CD4-positive, CD25-positive, alpha-beta regulatory T cell (primary cell): ENCODE results near the gene LPAR3. TPM values are rescaled to one million over a fixed set of nuclear protein-coding genes. Genes with fewer than 3 reads are reported as not detected.

Experiments used
- ATAC-seq, 2 donors: fragments of 150-1000 bp; cut with Tn5 transposase; one replicate each; pipeline ENCODE4 v1.10.0; 2021; ENCODE audit warnings: low read depth in 2 of 2, moderate number of reproducible peaks in 2 of 2, moderate library complexity in 1 of 2
- DNase-seq, 3 donors: peaks; one replicate each; pipeline versions ENCODE4 v3.0.0 to v3.0.0-alpha.2; 2012 to 2022; ENCODE audit warnings: mixed read lengths in 1 of 3
- H3K27ac ChIP-seq: one replicate; pipeline ENCODE4 v1.7.0; 2013; ENCODE audit warnings: mild to moderate bottlenecking, low read length; ENCODE audit not compliant: insufficient read depth, poor library complexity, severe bottlenecking
- H3K27me3 ChIP-seq: one replicate; pipeline ENCODE4 v1.7.0; 2013; ENCODE audit warnings: low read length; ENCODE audit not compliant: control insufficient read depth, insufficient read depth
- H3K36me3 ChIP-seq: one replicate; pipeline ENCODE4 v1.7.0; 2013; ENCODE audit warnings: mild to moderate bottlenecking, low read length, moderate library complexity; ENCODE audit not compliant: control insufficient read depth, insufficient read depth
- H3K4me1 ChIP-seq: 2 replicates; pipeline ENCODE4 v1.7.0; 2013; ENCODE audit warnings: mild to moderate bottlenecking, low read length; ENCODE audit not compliant: insufficient read depth, control insufficient read depth, poor library complexity, severe bottlenecking
- H3K4me3 ChIP-seq: one replicate; pipeline ENCODE4 v1.7.0; 2013; ENCODE audit warnings: low read depth, mild to moderate bottlenecking, low read length, moderate library complexity
- H3K9me3 ChIP-seq, 2 experiments: 1 replicate in 1 of 2; 2 replicates in 1 of 2; pipeline ENCODE4 v1.7.0; 2013; ENCODE audit warnings: low read length in 2 of 2, mild to moderate bottlenecking in 1 of 2, moderate library complexity in 1 of 2; ENCODE audit not compliant: control insufficient read depth in 2 of 2
- H3K27ac Mint-ChIP-seq, 3 donors: one replicate each; pipeline ENCODE4 v1.8.0; 2020 to 2022; ENCODE audit warnings: mild to moderate bottlenecking in 3 of 3, mixed read lengths in 3 of 3, moderate library complexity in 2 of 3
- H3K27me3 Mint-ChIP-seq: one replicate; pipeline ENCODE4 v1.8.0; 2022; ENCODE audit warnings: mild to moderate bottlenecking, mixed read lengths
- H3K36me3 Mint-ChIP-seq: one replicate; pipeline ENCODE4 v1.8.0; 2020; ENCODE audit warnings: mixed read lengths
- H3K4me1 Mint-ChIP-seq, 4 donors: one replicate each; pipeline ENCODE4 v1.8.0; 2020 to 2022; ENCODE audit warnings: mixed read lengths in 4 of 4, mild to moderate bottlenecking in 1 of 4
- H3K4me3 Mint-ChIP-seq, 4 donors: one replicate each; pipeline ENCODE4 v1.8.0; 2020 to 2022; ENCODE audit warnings: mild to moderate bottlenecking in 4 of 4, mixed read lengths in 4 of 4, moderate library complexity in 3 of 4
- H3K9me3 Mint-ChIP-seq, 7 donors: one replicate each; pipeline ENCODE4 v1.8.0; 2020 to 2022; ENCODE audit warnings: mixed read lengths in 7 of 7, mild to moderate bottlenecking in 3 of 7, moderate library complexity in 2 of 7
- polyA plus RNA-seq, 4 donors: library from polyadenylated mRNA; unstranded; fragments of 300-500 nt; fragmentation: Illumina TruSeq; gene quantifications; one replicate each; pipeline ENCODE4 v1.2.3, GENCODE V29; 2021
- total RNA-seq: library from RNA; stranded (reverse); gene quantifications from one replicate; pipeline ENCODE4 v1.2.3, GENCODE V29; 2022

LPAR3 gene
- total and polyA plus RNA-seq, 5 donors from 2014 or later, result 0.32 TPM; not detected in 4

- Histone ChIP-seq H3K4me3 (no peak overlapping the region), H3K9me3 (no peaks in the 10 kb centered on the region), H3K27me3 (peaks cover 7% of the 10 kb centered on the region), H3K27ac (no peak overlapping the region), H3K36me3 (no peaks in the 10 kb centered on the region), H3K4me1 (no peaks in the 10 kb centered on the region)
- H3K27me3 Mint-ChIP-seq, result peaks cover 11% of the 10 kb centered on the region
- H3K36me3 Mint-ChIP-seq, result no peaks in the 10 kb centered on the region
- no peaks in the 10 kb centered on the region for H3K4me1 Mint-ChIP-seq
- no peak overlapping the region for H3K4me3 Mint-ChIP-seq
- no peak overlapping the region for H3K27ac Mint-ChIP-seq
- H3K9me3 Mint-ChIP-seq, result no peaks in the 10 kb centered on the region
- DNase-seq, result no peak
- no peak for ATAC-seq
Measured at GRCh38 chr1:84809023-84809422, 84.0 kb downstream of the LPAR3 start.

GRCh38 chr1:84803604-84804003 lies 89.4 kb downstream of the LPAR3 start:
- Histone ChIP-seq H3K9me3 (no peaks in the 10 kb centered on the region), H3K27me3 (no peaks in the 10 kb centered on the region), H3K36me3 (no peaks in the 10 kb centered on the region), H3K4me3 (no peak overlapping the region), H3K27ac (no peak overlapping the region), H3K4me1 (no peaks in the 10 kb centered on the region)
- ATAC-seq (no peak), DNase-seq (no peak)
- Mint-ChIP-seq H3K27me3 (peaks cover 21% of the 10 kb centered on the region), H3K9me3 (peaks cover 0 to 2% (median 0%) of the 10 kb centered on the region in 7 donors), H3K27ac (no peak overlapping the region), H3K4me1 (no peaks in the 10 kb centered on the region), H3K4me3 (no peak overlapping the region), H3K36me3 (no peaks in the 10 kb centered on the region)

- DNase-seq, result no peak
- no peaks in the 10 kb centered on the region for H3K36me3 Mint-ChIP-seq
Measured at GRCh38 chr1:84802567-84803232, 90.3 kb downstream of the LPAR3 start.

GRCh38 chr1:84800090-84801073 lies 92.6 kb downstream of the LPAR3 start:
- H3K4me1 Mint-ChIP-seq, result no peaks in the 10 kb centered on the region
- peaks cover 0 to 2% (median 0%) of the 10 kb centered on the region in 7 donors for H3K9me3 Mint-ChIP-seq
- no peaks in the 10 kb centered on the region for H3K36me3 ChIP-seq
- no peak overlapping the region for H3K4me3 Mint-ChIP-seq
- no peaks in the 10 kb centered on the region for H3K4me1 ChIP-seq
- ATAC-seq (no peak), DNase-seq (no peak)
- H3K27me3 ChIP-seq, result peaks cover 2% of the 10 kb centered on the region
- H3K27me3 Mint-ChIP-seq, result peaks cover 15% of the 10 kb centered on the region
- no peaks in the 10 kb centered on the region for H3K36me3 Mint-ChIP-seq
- H3K4me3 ChIP-seq, result no peak overlapping the region
- H3K9me3 ChIP-seq, result no peaks in the 10 kb centered on the region
- no peak overlapping the region for H3K27ac ChIP-seq
- H3K27ac Mint-ChIP-seq, result no peak overlapping the region

More at GRCh38 chr1:84802567-84803232, 90.3 kb downstream of the LPAR3 start:
- Mint-ChIP-seq H3K4me3 (no peak overlapping the region), H3K27me3 (peaks cover 25% of the 10 kb centered on the region), H3K27ac (no peak overlapping the region), H3K4me1 (no peaks in the 10 kb centered on the region), H3K9me3 (peaks cover 0 to 2% (median 0%) of the 10 kb centered on the region in 7 donors)
- no peaks in the 10 kb centered on the region for H3K4me1 ChIP-seq
- no peak overlapping the region for H3K4me3 ChIP-seq
- no peak overlapping the region for H3K27ac ChIP-seq
- no peaks in the 10 kb centered on the region for H3K9me3 ChIP-seq
- H3K36me3 ChIP-seq, result no peaks in the 10 kb centered on the region
- ATAC-seq, result no peak
- no peaks in the 10 kb centered on the region for H3K27me3 ChIP-seq

- peaks cover 2% of the 10 kb centered on the region for H3K27me3 ChIP-seq
- no peaks in the 10 kb centered on the region for H3K36me3 ChIP-seq
- H3K27ac ChIP-seq, result no peak overlapping the region
- Mint-ChIP-seq H3K36me3 (no peaks in the 10 kb centered on the region), H3K9me3 (peaks cover 0 to 2% (median 0%) of the 10 kb centered on the region in 7 donors), H3K4me1 (no peaks in the 10 kb centered on the region), H3K4me3 (no peak overlapping the region), H3K27me3 (peaks cover 15% of the 10 kb centered on the region), H3K27ac (no peak overlapping the region)
- no peak overlapping the region for H3K4me3 ChIP-seq
- H3K9me3 ChIP-seq, result peaks cover 0 to under 1% of the 10 kb centered on the region in 2 experiments
- ATAC-seq (no peak), DNase-seq (no peak)
- no peaks in the 10 kb centered on the region for H3K4me1 ChIP-seq
Measured at GRCh38 chr1:84797603-84798002, 95.4 kb downstream of the LPAR3 start.

GRCh38 chr1:84795966-84796600 lies 96.9 kb downstream of the LPAR3 start:
- H3K36me3 Mint-ChIP-seq, result no peaks in the 10 kb centered on the region

GRCh38 chr1:84795213-84795612 lies 97.8 kb downstream of the LPAR3 start:
- Histone ChIP-seq H3K4me1 (no peaks in the 10 kb centered on the region), H3K9me3 (peaks cover 0 to 2% of the 10 kb centered on the region in 2 experiments), H3K4me3 (no peak overlapping the region), H3K27me3 (peaks cover 2% of the 10 kb centered on the region), H3K27ac (no peak overlapping the region), H3K36me3 (no peaks in the 10 kb centered on the region)
- H3K36me3 Mint-ChIP-seq, result no peaks in the 10 kb centered on the region
- no peak overlapping the region for H3K4me3 Mint-ChIP-seq
- H3K9me3 Mint-ChIP-seq, result peaks cover 0 to 9% (median 1%) of the 10 kb centered on the region in 7 donors
- H3K27me3 Mint-ChIP-seq, result peaks cover 7% of the 10 kb centered on the region
- ATAC-seq (no peak), DNase-seq (no peak)
- H3K4me1 Mint-ChIP-seq, result no peaks in the 10 kb centered on the region
- no peak overlapping the region for H3K27ac Mint-ChIP-seq

More at GRCh38 chr1:84795966-84796600, 96.9 kb downstream of the LPAR3 start:
- DNase-seq, result no peak
- H3K9me3 Mint-ChIP-seq, result peaks cover 0 to 9% (median 2%) of the 10 kb centered on the region in 7 donors
- peaks cover 2% of the 10 kb centered on the region for H3K27me3 ChIP-seq
- peaks cover 15% of the 10 kb centered on the region for H3K27me3 Mint-ChIP-seq
- H3K4me3 ChIP-seq, result no peak overlapping the region
- H3K36me3 ChIP-seq, result no peaks in the 10 kb centered on the region
- H3K4me1 ChIP-seq, result no peaks in the 10 kb centered on the region
- no peak overlapping the region for H3K27ac Mint-ChIP-seq
- no peaks in the 10 kb centered on the region for H3K4me1 Mint-ChIP-seq
- H3K9me3 ChIP-seq, result peaks cover 0 to 2% of the 10 kb centered on the region in 2 experiments
- H3K27ac ChIP-seq, result no peak overlapping the region
- no peak overlapping the region for H3K4me3 Mint-ChIP-seq
- ATAC-seq, result no peak
